ENCODE measurements around the gene GABRB3. TPM values are rescaled to one million over a fixed set of nuclear protein-coding genes. Genes with fewer than 3 reads are reported as not detected.

GABRB3 gene
- total RNA-seq, 1 donor from 2014 or later, result not detected

DNA sequence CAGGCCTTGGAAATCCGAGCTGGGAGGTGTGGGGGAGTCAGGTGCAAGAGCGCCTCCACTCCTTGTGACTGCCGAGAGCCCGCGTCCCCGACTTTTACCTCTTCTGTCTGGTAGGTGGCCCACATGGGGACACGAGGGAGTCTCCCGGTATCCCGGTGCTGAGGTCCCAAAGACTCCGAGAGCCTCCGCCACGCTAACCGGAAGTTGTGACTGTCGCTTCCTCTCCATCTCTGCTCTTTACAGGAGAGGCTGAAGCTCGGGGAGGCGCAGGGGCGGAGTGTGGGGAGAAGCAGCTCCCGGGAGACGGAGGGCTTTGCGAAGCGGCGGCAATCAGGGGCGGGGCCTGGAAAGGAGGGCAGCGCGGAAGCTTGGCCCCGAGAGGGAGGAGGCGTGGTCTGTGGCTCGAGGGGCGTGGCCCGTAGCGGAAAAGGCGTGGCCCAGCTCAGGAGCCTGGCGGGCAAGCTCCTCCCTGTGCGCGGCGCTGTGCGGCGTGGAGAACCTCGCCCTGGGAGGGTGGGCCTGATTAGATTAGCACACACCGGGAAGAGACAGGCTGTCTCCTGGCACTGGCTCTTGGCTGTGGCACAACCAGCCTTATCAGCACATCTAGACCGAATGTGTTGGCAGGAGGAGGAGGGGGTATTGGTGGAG lies 143.9 kb downstream of the GABRB3 start:
- no peak overlapping the region for H3K27ac Mint-ChIP-seq
- peaks cover 46% of the 10 kb centered on the region for H3K9me3 Mint-ChIP-seq
- intact Hi-C loops (cut with micrococcal nuclease), result no loop called here
- H3K27me3 Mint-ChIP-seq (ENCODE audit: insufficient read depth), result no peaks in the 10 kb centered on the region
- no peaks in the 10 kb centered on the region for H3K4me1 Mint-ChIP-seq (ENCODE audit: low read depth)
- DNase-seq (ENCODE audit: low spot score), result no peak
- no peak overlapping the region for H3K4me3 Mint-ChIP-seq
- no peaks in the 10 kb centered on the region for H3K36me3 Mint-ChIP-seq (ENCODE audit: low read depth)

DNA sequence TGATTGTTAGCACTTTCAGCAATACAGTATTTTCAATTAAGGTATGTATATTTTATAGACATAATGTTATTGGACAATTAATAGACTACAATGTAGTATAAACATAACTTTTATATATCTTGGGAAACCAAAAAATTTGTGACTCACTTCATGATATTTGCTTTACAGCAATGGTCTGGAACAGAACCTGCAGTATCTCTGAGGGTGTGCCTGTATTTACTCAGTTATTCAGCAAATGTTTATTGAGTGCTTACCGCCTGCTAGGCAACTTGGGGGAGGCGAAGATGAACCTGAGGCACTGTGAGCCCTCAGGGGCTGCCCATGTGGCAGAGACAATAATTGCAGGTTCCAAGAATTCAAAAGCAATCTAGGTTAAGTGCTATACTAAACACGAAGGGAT lies 144.8 kb downstream of the GABRB3 start:
- no peak overlapping the region for H3K4me3 Mint-ChIP-seq
- no peaks in the 10 kb centered on the region for H3K4me1 Mint-ChIP-seq (ENCODE audit: low read depth)
- no peaks in the 10 kb centered on the region for H3K27me3 Mint-ChIP-seq (ENCODE audit: insufficient read depth)
- no peaks in the 10 kb centered on the region for H3K36me3 Mint-ChIP-seq (ENCODE audit: low read depth)
- intact Hi-C loops (cut with micrococcal nuclease), result no loop called here
- H3K9me3 Mint-ChIP-seq, result peaks cover 38% of the 10 kb centered on the region
- no peak overlapping the region for H3K27ac Mint-ChIP-seq
- no peak for DNase-seq (ENCODE audit: low spot score)

DNA sequence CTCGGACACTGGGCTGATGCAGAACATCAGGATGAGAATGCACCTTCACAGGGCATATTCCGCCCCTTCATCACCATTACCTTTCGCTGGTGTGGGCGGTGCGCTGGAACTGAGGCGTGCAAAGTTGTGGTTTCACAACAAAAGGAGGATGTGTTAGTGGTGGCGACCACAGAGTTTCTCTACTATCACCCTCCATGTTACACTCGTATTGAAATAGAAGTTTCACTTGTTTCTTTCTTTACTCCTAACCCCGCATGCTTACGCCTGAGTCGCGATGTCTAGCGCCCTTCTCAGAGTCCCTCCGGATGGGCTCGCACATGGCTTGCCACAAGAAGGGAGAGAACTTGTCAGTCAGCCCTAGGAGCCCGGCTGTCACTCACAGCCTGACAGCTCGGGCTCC lies 148.7 kb downstream of the GABRB3 start:
- Mint-ChIP-seq H3K9me3 (peaks cover 49% of the 10 kb centered on the region), H3K27me3 (ENCODE audit: insufficient read depth) (no peaks in the 10 kb centered on the region), H3K27ac (no peak overlapping the region), H3K4me1 (ENCODE audit: low read depth) (no peaks in the 10 kb centered on the region), H3K4me3 (no peak overlapping the region), H3K36me3 (ENCODE audit: low read depth) (no peaks in the 10 kb centered on the region)
- intact Hi-C loops (cut with micrococcal nuclease), result no loop called here
- no peak for DNase-seq (ENCODE audit: low spot score)

DNA sequence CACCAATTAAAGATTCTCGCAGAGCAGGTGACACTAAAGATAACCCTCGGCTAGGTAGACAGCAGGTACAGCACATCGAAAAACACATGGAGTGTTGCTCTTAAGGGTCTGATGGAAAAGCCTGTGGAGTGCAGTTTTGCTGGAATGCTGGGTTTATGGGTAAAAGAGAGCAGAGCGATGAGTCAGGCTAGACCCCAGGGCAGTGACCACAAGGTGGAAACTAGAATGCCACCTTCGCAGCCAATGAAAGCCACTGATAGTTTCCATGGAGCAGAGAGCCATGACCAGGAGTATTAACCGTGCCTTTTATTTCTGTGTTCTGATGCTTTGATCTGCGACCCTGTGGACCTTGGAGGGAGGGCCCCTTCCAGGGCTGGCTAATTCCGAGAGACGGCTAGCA lies 149.8 kb downstream of the GABRB3 start:
- intact Hi-C loops (cut with micrococcal nuclease), result no loop called here
- Mint-ChIP-seq H3K4me3 (no peak overlapping the region), H3K27ac (no peak overlapping the region), H3K9me3 (peaks cover 43% of the 10 kb centered on the region), H3K27me3 (ENCODE audit: insufficient read depth) (no peaks in the 10 kb centered on the region), H3K36me3 (ENCODE audit: low read depth) (no peaks in the 10 kb centered on the region), H3K4me1 (ENCODE audit: low read depth) (no peaks in the 10 kb centered on the region)
- DNase-seq (ENCODE audit: low spot score), result no peak

DNA sequence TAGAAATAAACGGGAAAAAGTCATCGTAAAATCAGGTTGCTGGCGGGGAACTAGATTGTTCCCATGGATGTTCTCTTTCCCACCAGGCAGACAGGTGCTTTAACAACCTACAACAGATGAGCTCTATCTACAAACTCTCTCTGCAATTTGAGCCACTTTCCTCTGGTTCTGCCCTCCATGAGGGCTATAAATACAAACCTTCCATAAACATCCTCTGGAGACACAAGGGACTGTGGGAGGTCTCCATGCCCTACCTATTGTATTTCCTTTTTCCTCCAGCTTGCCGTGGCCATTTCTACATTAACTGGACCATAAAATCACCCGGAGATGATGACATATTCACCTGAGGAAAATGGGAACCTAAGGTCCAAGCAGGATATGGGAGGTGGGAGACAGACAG lies 151.1 kb downstream of the GABRB3 start:
- intact Hi-C loops (cut with micrococcal nuclease), result no loop called here
- Mint-ChIP-seq H3K27me3 (ENCODE audit: insufficient read depth) (no peaks in the 10 kb centered on the region), H3K4me1 (ENCODE audit: low read depth) (no peaks in the 10 kb centered on the region), H3K4me3 (no peak overlapping the region), H3K36me3 (ENCODE audit: low read depth) (no peaks in the 10 kb centered on the region), H3K27ac (no peak overlapping the region), H3K9me3 (peaks cover 31% of the 10 kb centered on the region)
- DNase-seq (ENCODE audit: low spot score), result no peak

DNA sequence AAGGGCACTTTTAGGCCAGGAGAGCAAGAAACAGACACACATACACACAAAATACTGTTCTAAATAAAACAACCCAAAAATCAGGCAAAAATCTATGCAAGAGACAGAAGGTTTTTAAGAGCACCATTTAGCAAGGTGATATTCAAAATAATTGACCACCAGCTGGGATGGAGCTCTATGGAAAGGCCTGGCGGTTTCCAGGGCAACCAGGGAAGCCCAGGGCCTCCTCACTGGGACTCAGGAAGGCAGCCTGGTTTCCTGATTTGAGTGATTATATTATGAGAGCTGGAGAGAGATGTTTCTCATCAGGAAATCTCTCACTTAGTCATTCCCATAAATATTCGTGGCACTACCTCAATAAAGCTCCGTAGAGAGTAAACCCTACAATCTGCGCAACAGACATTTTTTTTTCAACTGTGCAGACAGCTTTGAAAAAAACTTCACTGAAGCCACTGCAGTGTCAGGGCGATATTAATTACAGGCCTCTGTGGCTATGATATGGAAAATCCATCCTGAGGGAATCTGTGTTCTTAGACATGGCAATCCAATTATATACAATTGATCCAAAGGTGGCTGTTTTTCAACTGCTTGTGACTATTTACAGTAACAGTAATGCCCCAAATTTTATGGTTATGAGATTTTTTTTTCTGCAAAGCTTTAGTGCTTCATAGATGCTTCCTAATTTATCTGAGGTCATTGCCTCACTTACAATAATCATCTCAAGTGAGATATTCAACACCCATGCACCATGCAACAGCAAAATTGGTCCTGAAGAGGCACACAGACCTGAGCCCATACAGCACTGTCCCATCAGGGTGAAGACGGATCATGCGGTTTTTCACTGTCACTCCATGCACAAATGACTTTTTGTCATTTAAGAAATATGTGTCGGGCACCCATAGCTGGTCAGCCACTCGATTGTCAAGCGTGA lies 152.1 kb downstream of the GABRB3 start:
- DNase-seq (ENCODE audit: low spot score), result no peak
- no peaks in the 10 kb centered on the region for H3K27me3 Mint-ChIP-seq (ENCODE audit: insufficient read depth)
- H3K9me3 Mint-ChIP-seq, result peaks cover 24% of the 10 kb centered on the region
- H3K36me3 Mint-ChIP-seq (ENCODE audit: low read depth), result no peaks in the 10 kb centered on the region
- no peak overlapping the region for H3K4me3 Mint-ChIP-seq
- no peak overlapping the region for H3K27ac Mint-ChIP-seq
- no peaks in the 10 kb centered on the region for H3K4me1 Mint-ChIP-seq (ENCODE audit: low read depth)
- intact Hi-C loops (cut with micrococcal nuclease), result no loop called here

DNA sequence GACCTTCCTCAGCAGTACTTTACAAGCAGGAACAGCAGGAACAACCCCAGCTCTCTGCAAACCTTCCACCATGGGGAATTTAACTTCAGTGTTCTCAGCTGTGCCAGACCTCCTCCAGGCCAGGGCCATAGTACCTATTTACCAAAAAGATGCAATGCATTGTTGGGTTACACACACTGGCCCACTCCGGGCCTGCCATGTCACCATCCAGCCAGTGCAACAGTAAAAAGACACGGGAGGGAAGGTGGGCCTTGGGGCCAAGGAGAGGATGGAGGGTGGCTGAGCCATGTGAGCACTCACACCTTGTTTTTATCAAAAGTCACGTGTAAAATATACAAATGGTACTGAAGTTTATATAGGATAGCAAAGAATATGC lies 157.0 kb downstream of the GABRB3 start:
- H3K4me3 Mint-ChIP-seq, result no peak overlapping the region
- peaks cover 29% of the 10 kb centered on the region for H3K9me3 Mint-ChIP-seq
- no peak for DNase-seq (ENCODE audit: low spot score)
- intact Hi-C loops (cut with micrococcal nuclease), result no loop called here
- no peaks in the 10 kb centered on the region for H3K36me3 Mint-ChIP-seq (ENCODE audit: low read depth)
- H3K4me1 Mint-ChIP-seq (ENCODE audit: low read depth), result no peaks in the 10 kb centered on the region
- H3K27me3 Mint-ChIP-seq (ENCODE audit: insufficient read depth), result no peaks in the 10 kb centered on the region
- no peak overlapping the region for H3K27ac Mint-ChIP-seq

DNA sequence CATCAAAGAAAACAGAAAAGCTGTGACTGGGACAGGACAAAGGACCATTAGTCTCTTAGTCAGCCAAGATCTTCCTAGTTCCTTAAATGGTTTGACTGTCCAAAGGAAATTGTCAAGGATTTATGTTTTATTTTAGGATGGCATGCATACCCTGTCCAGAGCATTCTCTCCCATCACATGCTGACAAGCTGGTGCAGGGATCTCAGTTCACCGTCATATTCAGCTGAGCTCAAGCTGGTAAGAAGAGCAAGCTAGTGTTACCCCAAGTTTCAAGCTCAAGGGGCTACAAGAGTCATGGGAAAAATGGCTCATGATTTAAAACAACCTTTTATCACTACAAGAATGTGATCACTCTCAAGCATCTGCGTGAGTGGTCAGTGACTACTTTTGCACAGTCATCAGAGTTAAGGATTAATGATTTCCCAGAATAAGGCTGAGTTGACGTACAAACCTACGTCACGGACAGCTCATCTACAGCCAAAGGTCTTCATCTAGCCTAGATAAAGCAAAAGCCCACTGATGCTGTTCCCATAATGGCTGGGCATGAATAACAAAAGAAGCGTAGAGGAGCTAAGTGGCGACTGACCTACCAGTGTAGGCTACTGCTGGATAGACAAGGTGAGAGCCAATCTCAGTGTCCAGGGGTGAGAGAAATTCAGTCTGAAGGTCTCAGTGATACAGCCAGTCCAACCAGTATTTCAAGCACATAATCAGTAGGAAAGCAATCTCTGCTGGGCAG lies 157.5 kb downstream of the GABRB3 start:
- no peak for DNase-seq (ENCODE audit: low spot score)
- Mint-ChIP-seq H3K36me3 (ENCODE audit: low read depth) (no peaks in the 10 kb centered on the region), H3K27ac (no peak overlapping the region), H3K4me3 (no peak overlapping the region), H3K4me1 (ENCODE audit: low read depth) (no peaks in the 10 kb centered on the region), H3K27me3 (ENCODE audit: insufficient read depth) (no peaks in the 10 kb centered on the region), H3K9me3 (peaks cover 29% of the 10 kb centered on the region)
- intact Hi-C loops (cut with micrococcal nuclease), result no loop called here

DNA sequence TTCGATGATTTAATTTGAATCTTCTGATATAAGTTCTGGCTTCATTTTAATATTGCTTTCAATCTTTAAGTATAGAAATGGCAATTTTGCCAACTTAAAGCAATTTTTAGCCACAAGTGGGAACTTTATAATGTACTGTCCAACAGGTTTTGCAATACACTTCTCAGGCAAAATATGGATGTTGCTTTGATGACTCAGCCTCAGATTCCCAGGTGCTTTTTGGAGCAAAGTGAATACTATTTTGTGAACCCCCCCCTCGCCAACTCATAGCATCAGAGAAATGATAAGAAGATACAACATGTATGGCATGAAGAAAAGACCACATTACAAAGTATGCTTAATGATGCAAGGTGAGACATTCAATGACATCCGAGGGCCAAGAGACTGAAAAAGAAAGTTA lies 158.1 kb downstream of the GABRB3 start:
- Mint-ChIP-seq H3K27me3 (ENCODE audit: insufficient read depth) (no peaks in the 10 kb centered on the region), H3K36me3 (ENCODE audit: low read depth) (no peaks in the 10 kb centered on the region), H3K4me1 (ENCODE audit: low read depth) (no peaks in the 10 kb centered on the region), H3K9me3 (peaks cover 32% of the 10 kb centered on the region), H3K27ac (no peak overlapping the region), H3K4me3 (no peak overlapping the region)
- no peak for DNase-seq (ENCODE audit: low spot score)
- intact Hi-C loops (cut with micrococcal nuclease), result no loop called here

DNA sequence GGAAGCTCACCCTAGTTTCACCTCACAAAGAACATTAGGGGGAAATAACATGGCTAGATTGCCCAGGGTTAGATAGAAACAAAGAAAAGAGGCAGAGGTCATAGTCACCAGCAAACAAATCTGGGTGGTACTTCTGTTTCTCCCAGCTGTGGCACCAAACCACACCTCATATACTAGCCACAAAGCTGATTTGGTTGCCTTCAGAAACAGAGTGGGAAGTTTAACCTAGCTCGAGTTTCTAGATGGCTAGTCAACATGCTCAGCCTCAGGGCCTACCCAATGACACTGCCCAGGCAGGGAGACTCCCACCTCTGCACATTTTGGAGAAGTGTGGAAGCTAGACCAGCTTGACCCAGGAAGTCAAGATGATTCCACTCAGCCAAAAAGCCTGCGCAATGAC lies 174.2 kb downstream of the GABRB3 start:
- Mint-ChIP-seq H3K27me3 (ENCODE audit: insufficient read depth) (no peaks in the 10 kb centered on the region), H3K36me3 (ENCODE audit: low read depth) (no peaks in the 10 kb centered on the region), H3K4me3 (no peak overlapping the region), H3K27ac (no peak overlapping the region), H3K4me1 (ENCODE audit: low read depth) (no peaks in the 10 kb centered on the region), H3K9me3 (peaks cover 53% of the 10 kb centered on the region)
- no peak for DNase-seq (ENCODE audit: low spot score)
- intact Hi-C loops (cut with micrococcal nuclease), result no loop called here

DNA sequence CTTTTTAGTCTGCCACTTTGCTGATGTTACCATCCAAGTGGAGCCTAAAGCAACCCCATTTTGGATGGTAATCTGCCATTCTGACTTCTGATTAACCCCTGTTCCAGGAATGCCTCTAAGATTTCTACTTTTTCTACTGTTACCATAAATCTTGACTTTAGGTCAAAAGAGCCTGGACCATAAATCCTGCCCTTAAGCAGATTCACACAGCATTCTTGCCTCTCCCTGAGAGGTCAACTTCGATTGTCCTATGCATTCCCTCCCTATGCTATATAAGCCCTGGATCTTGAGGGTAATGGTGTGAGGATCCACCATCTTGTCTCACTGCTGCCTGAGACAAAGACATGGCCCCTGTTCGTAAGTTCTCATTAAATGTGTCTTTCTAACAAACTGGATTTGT lies 177.3 kb downstream of the GABRB3 start:
- Mint-ChIP-seq H3K9me3 (peaks cover 38% of the 10 kb centered on the region), H3K4me3 (no peak overlapping the region), H3K27me3 (ENCODE audit: insufficient read depth) (no peaks in the 10 kb centered on the region), H3K4me1 (ENCODE audit: low read depth) (no peaks in the 10 kb centered on the region), H3K27ac (no peak overlapping the region), H3K36me3 (ENCODE audit: low read depth) (no peaks in the 10 kb centered on the region)
- no peak for DNase-seq (ENCODE audit: low spot score)
- intact Hi-C loops (cut with micrococcal nuclease), result no loop called here

DNA sequence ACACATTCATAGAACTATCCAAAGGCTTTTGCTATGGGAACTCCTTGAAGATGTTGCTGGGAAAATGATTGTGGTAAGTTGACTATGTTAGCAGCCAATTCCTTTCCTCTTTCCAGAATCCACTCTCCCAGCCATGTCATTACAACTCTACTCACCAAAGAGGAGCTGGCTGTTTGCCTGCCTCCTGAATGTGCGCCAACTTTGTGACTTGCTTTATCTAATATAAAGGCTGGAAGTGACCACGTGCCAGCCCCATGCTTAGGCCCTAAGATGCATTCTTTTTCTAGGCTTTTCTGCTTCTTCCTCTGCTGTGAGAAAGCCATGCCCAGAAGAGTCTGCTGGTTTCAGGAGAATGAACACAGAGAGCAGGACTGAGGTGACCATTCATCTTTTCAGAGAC lies 182.2 kb downstream of the GABRB3 start:
- no peak for DNase-seq (ENCODE audit: low spot score)
- H3K27ac Mint-ChIP-seq, result no peak overlapping the region
- no peaks in the 10 kb centered on the region for H3K27me3 Mint-ChIP-seq (ENCODE audit: insufficient read depth)
- intact Hi-C loops (cut with micrococcal nuclease), result no loop called here
- peaks cover 29% of the 10 kb centered on the region for H3K9me3 Mint-ChIP-seq
- H3K36me3 Mint-ChIP-seq (ENCODE audit: low read depth), result no peaks in the 10 kb centered on the region
- no peak overlapping the region for H3K4me3 Mint-ChIP-seq
- H3K4me1 Mint-ChIP-seq (ENCODE audit: low read depth), result no peaks in the 10 kb centered on the region

DNA sequence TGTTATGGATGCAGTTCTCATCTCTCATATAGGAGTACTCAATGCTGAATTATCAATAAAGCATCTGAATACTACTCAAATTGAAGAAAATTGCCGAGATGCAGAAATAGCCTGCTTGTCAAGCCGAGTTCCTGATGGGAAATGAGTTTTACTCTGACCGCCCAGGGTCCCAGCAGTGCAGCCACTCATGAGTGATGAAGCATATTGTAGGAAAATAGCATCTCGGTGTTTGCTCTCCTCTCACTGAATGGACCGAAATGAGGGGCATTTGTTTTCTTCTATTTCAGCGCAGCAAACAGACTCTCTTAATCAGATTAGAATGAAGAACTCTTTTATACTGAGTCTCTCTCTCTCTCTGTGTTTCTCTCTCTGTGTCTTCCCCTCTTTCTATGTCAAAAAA lies 190.0 kb downstream of the GABRB3 start:
- H3K9me3 Mint-ChIP-seq, result peaks cover 62% of the 10 kb centered on the region
- no peak overlapping the region for H3K4me3 Mint-ChIP-seq
- H3K27ac Mint-ChIP-seq, result no peak overlapping the region
- no peaks in the 10 kb centered on the region for H3K36me3 Mint-ChIP-seq (ENCODE audit: low read depth)
- H3K27me3 Mint-ChIP-seq (ENCODE audit: insufficient read depth), result no peaks in the 10 kb centered on the region
- H3K4me1 Mint-ChIP-seq (ENCODE audit: low read depth), result no peaks in the 10 kb centered on the region
- intact Hi-C loops (cut with micrococcal nuclease), result no loop called here
- no peak for DNase-seq (ENCODE audit: low spot score)
